ENCODE measurements around the gene OR7G2.

OR7G2 gene

GRCh38 chr19:9052894-9053293 is 54.4 kb downstream of the OR7G2 start:
- Histone ChIP-seq H3K4me3 (ENCODE audit: low read depth, low read length) (no peak overlapping the region), H3K36me3 (replicated peaks) (no peaks in the 10 kb centered on the region), H3K27ac (no peak overlapping the region), H3K27me3 (replicated peaks) (no peaks in the 10 kb centered on the region)
- DNase-seq: no peak
- TF ChIP-seq CTCF (IDR thresholded peaks at IDR 0.05; ENCODE audit: low read depth, low read length, missing control alignments): no peak
- in situ Hi-C loops (cut with HindIII; ENCODE audit: low pct_ligation_motif_present, low sequenced_read_pairs): no loop called here
